ENCODE measurements around the gene ABCA13.

The ABCA13 gene

GRCh38 chr7:48505466-48505865 is 334.2 kb downstream of the ABCA13 start:
- Histone ChIP-seq H3K9ac (ENCODE audit: low read depth, low read length) (no peak overlapping the region), H3K4me3 (ENCODE audit: low read depth, low read length) (no peak overlapping the region), H3K4me1 (ENCODE audit: control insufficient read depth, insufficient read depth, low read length) (no peaks in the 10 kb centered on the region), H3K27me3 (ENCODE audit: control insufficient read depth, insufficient read depth, low read length) (no peaks in the 10 kb centered on the region), H3K9me3 (ENCODE audit: control insufficient read depth, insufficient read depth, low read length) (no peaks in the 10 kb centered on the region), H3K36me3 (ENCODE audit: control insufficient read depth, insufficient read depth, low read length) (no peaks in the 10 kb centered on the region)

- no peaks in the 10 kb centered on the region for H3K9me3 ChIP-seq (ENCODE audit: control insufficient read depth, insufficient read depth, low read length)
- H3K4me3 ChIP-seq (ENCODE audit: low read depth, low read length), result no peak overlapping the region
- H3K36me3 ChIP-seq (ENCODE audit: control insufficient read depth, insufficient read depth, low read length), result no peaks in the 10 kb centered on the region
- no peak overlapping the region for H3K9ac ChIP-seq (ENCODE audit: low read depth, low read length)
- no peaks in the 10 kb centered on the region for H3K4me1 ChIP-seq (ENCODE audit: control insufficient read depth, insufficient read depth, low read length)
- H3K27me3 ChIP-seq (ENCODE audit: control insufficient read depth, insufficient read depth, low read length), result no peaks in the 10 kb centered on the region
Measured at GRCh38 chr7:48506569-48506968, 335.3 kb downstream of the ABCA13 start.

GRCh38 chr7:48511080-48511479 is 339.8 kb downstream of the ABCA13 start:
- Histone ChIP-seq H3K27me3 (ENCODE audit: control insufficient read depth, insufficient read depth, low read length) (no peaks in the 10 kb centered on the region), H3K9me3 (ENCODE audit: control insufficient read depth, insufficient read depth, low read length) (no peaks in the 10 kb centered on the region), H3K9ac (ENCODE audit: low read depth, low read length) (no peak overlapping the region), H3K4me3 (ENCODE audit: low read depth, low read length) (no peak overlapping the region), H3K4me1 (ENCODE audit: control insufficient read depth, insufficient read depth, low read length) (peaks cover 4% of the 10 kb centered on the region), H3K36me3 (ENCODE audit: control insufficient read depth, insufficient read depth, low read length) (no peaks in the 10 kb centered on the region)

GRCh38 chr7:48512892-48513291 is 341.6 kb downstream of the ABCA13 start:
- no peaks in the 10 kb centered on the region for H3K36me3 ChIP-seq (ENCODE audit: control insufficient read depth, insufficient read depth, low read length)
- H3K27me3 ChIP-seq (ENCODE audit: control insufficient read depth, insufficient read depth, low read length), result no peaks in the 10 kb centered on the region
- H3K4me3 ChIP-seq (ENCODE audit: low read depth, low read length), result no peak overlapping the region
- no peaks in the 10 kb centered on the region for H3K9me3 ChIP-seq (ENCODE audit: control insufficient read depth, insufficient read depth, low read length)
- no peak overlapping the region for H3K9ac ChIP-seq (ENCODE audit: low read depth, low read length)
- peaks cover 4% of the 10 kb centered on the region for H3K4me1 ChIP-seq (ENCODE audit: control insufficient read depth, insufficient read depth, low read length)

- peaks cover 4% of the 10 kb centered on the region for H3K4me1 ChIP-seq (ENCODE audit: control insufficient read depth, insufficient read depth, low read length)
- no peaks in the 10 kb centered on the region for H3K9me3 ChIP-seq (ENCODE audit: control insufficient read depth, insufficient read depth, low read length)
- H3K36me3 ChIP-seq (ENCODE audit: control insufficient read depth, insufficient read depth, low read length), result no peaks in the 10 kb centered on the region
- no peak overlapping the region for H3K9ac ChIP-seq (ENCODE audit: low read depth, low read length)
- H3K27me3 ChIP-seq (ENCODE audit: control insufficient read depth, insufficient read depth, low read length), result no peaks in the 10 kb centered on the region
- H3K4me3 ChIP-seq (ENCODE audit: low read depth, low read length), result no peak overlapping the region
Measured at GRCh38 chr7:48515171-48515570, 343.9 kb downstream of the ABCA13 start.

GRCh38 chr7:48518092-48518491 is 346.8 kb downstream of the ABCA13 start:
- Histone ChIP-seq H3K9me3 (ENCODE audit: control insufficient read depth, insufficient read depth, low read length) (no peaks in the 10 kb centered on the region), H3K36me3 (ENCODE audit: control insufficient read depth, insufficient read depth, low read length) (no peaks in the 10 kb centered on the region), H3K4me1 (ENCODE audit: control insufficient read depth, insufficient read depth, low read length) (peaks cover 2% of the 10 kb centered on the region), H3K9ac (ENCODE audit: low read depth, low read length) (no peak overlapping the region), H3K27me3 (ENCODE audit: control insufficient read depth, insufficient read depth, low read length) (no peaks in the 10 kb centered on the region), H3K4me3 (ENCODE audit: low read depth, low read length) (no peak overlapping the region)

GRCh38 chr7:48522692-48523091 is 351.4 kb downstream of the ABCA13 start:
- Histone ChIP-seq H3K4me1 (ENCODE audit: control insufficient read depth, insufficient read depth, low read length) (no peaks in the 10 kb centered on the region), H3K9me3 (ENCODE audit: control insufficient read depth, insufficient read depth, low read length) (no peaks in the 10 kb centered on the region), H3K27me3 (ENCODE audit: control insufficient read depth, insufficient read depth, low read length) (no peaks in the 10 kb centered on the region), H3K9ac (ENCODE audit: low read depth, low read length) (no peak overlapping the region), H3K36me3 (ENCODE audit: control insufficient read depth, insufficient read depth, low read length) (no peaks in the 10 kb centered on the region), H3K4me3 (ENCODE audit: low read depth, low read length) (no peak overlapping the region)

- Histone ChIP-seq H3K9ac (ENCODE audit: low read depth, low read length) (no peak overlapping the region), H3K27me3 (ENCODE audit: control insufficient read depth, insufficient read depth, low read length) (no peaks in the 10 kb centered on the region), H3K4me3 (ENCODE audit: low read depth, low read length) (no peak overlapping the region), H3K9me3 (ENCODE audit: control insufficient read depth, insufficient read depth, low read length) (no peaks in the 10 kb centered on the region), H3K4me1 (ENCODE audit: control insufficient read depth, insufficient read depth, low read length) (no peaks in the 10 kb centered on the region), H3K36me3 (ENCODE audit: control insufficient read depth, insufficient read depth, low read length) (no peaks in the 10 kb centered on the region)
Measured at GRCh38 chr7:48525736-48526732, 354.8 kb downstream of the ABCA13 start.

GRCh38 chr7:48528646-48529045 is 357.4 kb downstream of the ABCA13 start:
- Histone ChIP-seq H3K9ac (ENCODE audit: low read depth, low read length) (no peak overlapping the region), H3K4me1 (ENCODE audit: control insufficient read depth, insufficient read depth, low read length) (no peaks in the 10 kb centered on the region), H3K4me3 (ENCODE audit: low read depth, low read length) (no peak overlapping the region), H3K9me3 (ENCODE audit: control insufficient read depth, insufficient read depth, low read length) (no peaks in the 10 kb centered on the region), H3K36me3 (ENCODE audit: control insufficient read depth, insufficient read depth, low read length) (no peaks in the 10 kb centered on the region), H3K27me3 (ENCODE audit: control insufficient read depth, insufficient read depth, low read length) (no peaks in the 10 kb centered on the region)

GRCh38 chr7:48537561-48537960 is 366.3 kb downstream of the ABCA13 start:
- Histone ChIP-seq H3K9me3 (ENCODE audit: control insufficient read depth, insufficient read depth, low read length) (peaks cover 5% of the 10 kb centered on the region), H3K9ac (ENCODE audit: low read depth, low read length) (no peak overlapping the region), H3K4me3 (ENCODE audit: low read depth, low read length) (no peak overlapping the region), H3K4me1 (ENCODE audit: control insufficient read depth, insufficient read depth, low read length) (peaks cover 5% of the 10 kb centered on the region), H3K27me3 (ENCODE audit: control insufficient read depth, insufficient read depth, low read length) (no peaks in the 10 kb centered on the region), H3K36me3 (ENCODE audit: control insufficient read depth, insufficient read depth, low read length) (peaks cover 3% of the 10 kb centered on the region)

GRCh38 chr7:48540746-48541145 is 369.5 kb downstream of the ABCA13 start:
- Histone ChIP-seq H3K9ac (ENCODE audit: low read depth, low read length) (no peak overlapping the region), H3K9me3 (ENCODE audit: control insufficient read depth, insufficient read depth, low read length) (peaks cover 5% of the 10 kb centered on the region), H3K27me3 (ENCODE audit: control insufficient read depth, insufficient read depth, low read length) (no peaks in the 10 kb centered on the region), H3K36me3 (ENCODE audit: control insufficient read depth, insufficient read depth, low read length) (no peaks in the 10 kb centered on the region), H3K4me1 (ENCODE audit: control insufficient read depth, insufficient read depth, low read length) (peaks cover 5% of the 10 kb centered on the region), H3K4me3 (ENCODE audit: low read depth, low read length) (no peak overlapping the region)

GRCh38 chr7:48548667-48549066 is 377.4 kb downstream of the ABCA13 start:
- no peaks in the 10 kb centered on the region for H3K36me3 ChIP-seq (ENCODE audit: control insufficient read depth, insufficient read depth, low read length)

More at GRCh38 chr7:48548667-48549066, 377.4 kb downstream of the ABCA13 start:
- Histone ChIP-seq H3K4me1 (ENCODE audit: control insufficient read depth, insufficient read depth, low read length) (no peaks in the 10 kb centered on the region), H3K27me3 (ENCODE audit: control insufficient read depth, insufficient read depth, low read length) (no peaks in the 10 kb centered on the region), H3K9ac (ENCODE audit: low read depth, low read length) (no peak overlapping the region), H3K9me3 (ENCODE audit: control insufficient read depth, insufficient read depth, low read length) (no peaks in the 10 kb centered on the region), H3K4me3 (ENCODE audit: low read depth, low read length) (no peak overlapping the region)

Data from iPS-15b (cell line).